GM10847 (cell line): ENCODE measurements around the gene SGK1.

ENCODE experiments used
- POLR2A ChIP-seq: IDR thresholded peaks from 2 replicates; pipeline ENCODE4 v1.6.1; 2011; ENCODE audit not compliant: insufficient read length; ENCODE audit errors: extremely low read depth

The SGK1 gene

DNA sequence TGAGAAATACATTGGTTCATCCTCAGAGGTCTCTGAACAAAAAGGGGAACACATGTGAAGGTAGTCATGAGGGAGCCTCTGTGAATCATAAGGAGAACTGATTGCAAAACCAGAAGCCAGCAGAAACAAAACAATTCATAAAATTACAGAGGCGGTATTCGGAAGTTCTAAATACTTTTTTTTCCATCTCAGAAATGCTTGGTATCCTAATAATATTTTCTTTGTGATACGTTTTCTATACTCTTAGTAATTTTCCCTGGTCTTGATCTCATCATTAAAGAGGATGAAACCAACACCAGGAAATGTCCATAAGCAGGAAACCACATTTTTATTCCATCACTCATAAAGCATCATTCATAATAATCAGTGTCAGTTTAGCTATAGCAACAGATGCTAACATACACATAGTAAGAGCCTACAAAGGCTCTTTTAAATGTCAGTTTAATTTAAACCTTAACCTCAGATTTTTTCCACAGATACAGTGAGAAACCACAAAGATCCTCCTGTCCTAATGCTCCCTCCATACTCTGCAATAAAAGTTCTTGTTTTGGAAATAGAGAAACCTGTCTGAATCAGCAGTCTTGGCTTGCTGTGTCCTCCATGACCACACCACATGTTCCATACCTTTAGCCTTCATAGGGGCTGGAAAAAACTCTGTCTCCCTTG is 29.2 kb downstream of the SGK1 start:
- TF ChIP-seq POLR2A = no peak

DNA sequence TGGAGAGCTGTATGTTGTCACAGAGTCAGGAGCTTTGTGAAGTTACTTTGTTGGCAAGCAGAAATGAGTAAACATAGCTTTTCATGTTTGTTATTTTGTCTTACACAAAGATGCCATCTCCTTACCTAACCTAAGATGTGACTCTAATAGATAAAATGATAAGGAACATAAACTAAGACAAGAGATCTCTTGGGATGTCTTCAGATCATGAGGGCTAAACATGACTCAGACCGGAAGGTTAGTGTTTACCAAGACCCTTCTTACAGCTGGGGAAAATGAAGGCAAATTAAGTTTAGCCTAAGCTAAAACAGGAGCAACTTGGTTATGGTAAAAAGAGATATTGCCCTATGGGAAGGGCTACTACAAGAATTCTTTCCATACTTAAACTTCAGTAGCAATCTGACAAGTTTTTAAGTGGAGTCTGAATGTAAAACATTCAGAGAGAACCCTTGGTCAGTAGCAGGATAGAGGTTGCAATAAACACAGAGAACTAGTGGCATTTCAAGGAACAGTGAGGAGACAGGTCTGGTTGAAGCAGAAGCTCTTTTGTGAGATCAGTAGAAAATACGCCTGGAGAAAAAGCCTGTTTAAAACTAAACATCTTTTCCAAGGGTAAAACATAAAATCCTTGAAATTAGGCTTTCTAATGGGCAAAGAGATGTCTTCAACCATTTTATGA is 29.9 kb downstream of the SGK1 start:
- TF ChIP-seq POLR2A = no peak

DNA sequence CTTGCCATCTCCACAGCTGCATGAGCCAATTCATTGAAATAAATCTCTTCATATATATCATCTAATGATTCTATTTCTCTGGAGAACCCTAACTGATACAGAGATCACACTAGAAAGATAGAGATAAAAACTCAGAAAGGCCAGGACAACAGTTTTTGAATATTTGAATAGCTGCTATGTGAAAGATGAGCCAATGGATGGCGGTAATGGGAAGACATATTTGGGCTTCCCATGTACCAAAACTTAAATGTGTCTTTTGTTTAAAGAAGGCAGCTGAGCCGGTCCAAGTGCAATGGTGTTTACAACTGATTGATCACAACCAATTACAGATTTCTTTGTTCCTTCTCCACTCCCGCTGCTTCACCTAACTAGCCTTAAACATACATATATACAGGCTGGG is 35.1 kb downstream of the SGK1 start:
- no peak for TF ChIP-seq POLR2A

DNA sequence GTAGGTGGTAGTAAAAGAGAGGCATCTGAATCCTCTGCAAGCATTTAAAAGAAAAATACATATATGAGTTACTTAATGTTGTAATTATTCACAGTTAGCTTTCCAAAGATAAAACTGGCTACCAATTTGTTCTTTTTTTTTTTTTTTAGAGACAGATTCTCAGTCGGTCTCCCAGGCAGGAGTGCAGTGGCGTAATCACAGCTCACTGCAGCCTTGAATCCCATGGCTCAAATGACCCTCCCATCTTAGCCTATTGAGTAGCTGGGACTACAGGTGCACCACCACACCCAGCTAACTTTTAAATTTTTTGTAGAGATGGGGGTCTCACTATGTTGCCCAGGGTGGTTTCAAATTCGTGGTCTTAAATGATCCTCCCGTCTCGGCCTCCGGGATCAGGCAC is 36.5 kb downstream of the SGK1 start:
- TF ChIP-seq POLR2A = no peak

DNA sequence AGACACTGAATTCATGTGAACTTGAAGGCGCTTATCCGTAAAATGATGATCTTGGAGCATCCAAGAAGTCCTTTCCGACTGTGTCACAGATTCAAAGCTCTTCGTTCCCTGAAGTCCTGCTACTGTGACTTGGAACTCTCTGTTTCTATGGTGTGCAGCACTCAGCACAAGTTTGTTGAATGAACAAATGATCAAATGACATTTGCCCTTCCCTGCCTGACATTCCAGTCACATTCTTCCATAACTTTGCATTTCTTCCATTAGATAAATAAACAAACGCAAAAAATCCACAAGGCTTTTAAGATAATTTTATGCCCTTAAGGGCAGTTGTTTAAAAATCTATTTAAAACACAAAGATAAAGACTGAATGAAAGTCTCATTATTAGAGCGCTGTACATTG is 39.9 kb downstream of the SGK1 start:
- TF ChIP-seq POLR2A = no peak

DNA sequence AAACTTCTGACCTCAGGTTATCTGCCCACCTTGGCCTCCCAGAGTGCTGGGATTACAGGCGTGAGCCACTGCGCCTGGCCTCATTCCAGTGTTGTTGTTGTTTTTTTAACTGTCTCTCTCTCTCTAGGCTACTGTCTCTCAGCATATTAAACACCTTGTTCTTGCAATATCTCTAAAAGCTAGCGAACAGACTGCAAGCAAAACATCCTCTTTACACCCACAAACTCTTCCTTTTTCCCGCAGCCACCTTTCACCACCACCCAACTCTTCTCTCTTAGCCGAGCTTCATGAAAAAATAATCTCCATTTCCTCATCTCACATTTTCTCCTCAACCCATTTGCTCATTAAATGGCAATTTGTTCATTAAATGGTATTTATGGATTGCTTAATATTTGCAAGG is 45.5 kb downstream of the SGK1 start:
- TF ChIP-seq POLR2A = no peak

DNA sequence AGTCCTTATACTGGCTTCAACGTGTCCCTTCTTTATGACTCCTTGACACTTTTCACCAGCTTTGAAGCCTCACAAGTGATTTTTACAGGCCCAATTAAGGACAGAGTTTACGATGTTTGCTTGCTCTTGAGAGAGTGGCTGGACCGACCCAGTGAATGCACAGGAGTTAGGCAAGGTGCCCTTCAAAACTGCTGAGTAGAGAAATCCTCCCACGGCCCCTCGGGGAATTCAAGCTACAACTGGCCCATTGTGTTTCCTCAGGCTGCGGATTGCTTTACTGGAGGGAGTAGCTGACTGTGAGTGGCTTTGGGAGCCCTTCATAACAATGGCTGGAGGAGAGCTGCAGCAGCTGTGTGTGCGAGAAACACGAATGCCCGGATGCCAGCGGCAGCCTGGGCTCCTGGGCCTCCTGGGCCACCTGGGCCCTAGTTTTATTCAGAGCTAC is 50.0 kb downstream of the SGK1 start:
- TF ChIP-seq POLR2A = no peak

DNA sequence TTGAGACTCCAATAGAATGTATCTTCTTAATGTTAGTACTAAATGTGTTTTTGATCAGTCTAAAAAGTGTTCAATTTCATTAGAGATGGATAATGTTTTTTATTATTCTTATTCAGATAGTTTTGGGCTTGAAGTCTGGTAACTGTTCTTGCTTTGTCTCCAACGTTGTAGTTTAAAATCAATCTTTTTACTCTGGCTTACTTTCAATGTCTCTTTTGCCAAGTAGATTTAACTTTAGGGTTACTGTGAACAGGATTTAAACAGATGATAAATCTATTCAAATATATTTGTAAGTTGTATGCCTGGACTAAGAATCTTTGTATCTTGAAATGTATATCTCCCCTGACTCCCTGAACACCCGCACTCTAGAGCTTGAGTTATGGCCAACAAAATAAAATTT is 51.1 kb downstream of the SGK1 start:
- TF ChIP-seq POLR2A = no peak

DNA sequence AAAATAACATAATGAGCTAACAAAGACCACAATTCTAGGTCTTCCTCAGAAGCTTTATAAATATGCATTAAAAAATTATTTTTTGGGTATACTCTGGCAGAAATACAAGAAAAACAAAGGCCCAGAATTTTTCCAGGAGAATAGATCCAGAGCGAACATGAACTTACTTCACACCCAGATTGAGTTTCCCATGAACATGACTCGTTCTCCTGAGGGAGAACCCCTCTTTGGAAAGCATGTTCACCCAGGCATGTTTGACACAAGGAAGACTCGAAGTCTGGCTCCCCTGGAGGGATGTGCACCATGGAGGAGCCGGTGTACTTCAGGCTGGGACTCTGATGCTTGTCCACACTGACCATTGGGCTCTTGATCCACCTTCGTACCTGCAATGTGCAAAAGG is 56.1 kb downstream of the SGK1 start:
- no peak for TF ChIP-seq POLR2A

DNA sequence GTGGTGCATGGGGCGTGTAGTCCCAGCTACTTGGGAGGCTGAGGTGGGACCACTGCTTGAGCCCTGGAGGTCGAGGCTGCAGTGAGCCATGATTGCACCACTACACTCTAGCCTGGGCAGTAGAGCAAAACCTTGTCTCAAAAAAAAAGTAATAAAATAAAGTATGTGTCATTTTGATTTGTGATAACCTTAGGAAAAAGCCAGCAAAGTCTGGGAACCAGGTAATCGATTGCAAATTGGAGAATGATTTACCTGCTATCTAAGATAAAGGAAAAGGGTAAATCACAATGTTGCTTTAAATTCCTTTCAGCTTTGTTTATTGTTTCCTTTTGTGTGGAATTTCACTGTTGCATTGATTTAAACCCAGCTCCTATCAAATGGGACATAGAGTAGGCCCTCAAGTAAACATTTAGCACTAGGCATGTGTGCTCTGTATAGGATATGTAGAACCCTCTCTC is 59.0 kb downstream of the SGK1 start:
- no peak for TF ChIP-seq POLR2A

DNA sequence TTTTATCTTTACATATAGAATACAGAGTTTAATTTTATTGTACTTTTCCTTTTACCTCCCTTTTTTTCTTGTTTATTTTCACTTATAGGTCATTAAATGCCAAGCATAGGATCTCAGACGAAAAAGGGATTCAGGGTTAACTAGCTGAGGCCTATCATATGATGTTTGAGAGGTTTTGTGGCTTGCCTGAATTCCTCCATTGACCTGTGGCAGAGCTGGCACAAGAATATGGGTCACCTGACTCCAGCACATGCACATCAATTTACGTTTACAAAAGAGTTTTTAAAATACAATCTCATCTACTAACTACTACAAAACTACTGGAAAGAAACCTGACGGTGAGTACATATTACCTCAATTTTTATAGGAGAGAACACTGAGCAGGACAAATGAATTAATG is 60.4 kb downstream of the SGK1 start:
- no peak for TF ChIP-seq POLR2A

DNA sequence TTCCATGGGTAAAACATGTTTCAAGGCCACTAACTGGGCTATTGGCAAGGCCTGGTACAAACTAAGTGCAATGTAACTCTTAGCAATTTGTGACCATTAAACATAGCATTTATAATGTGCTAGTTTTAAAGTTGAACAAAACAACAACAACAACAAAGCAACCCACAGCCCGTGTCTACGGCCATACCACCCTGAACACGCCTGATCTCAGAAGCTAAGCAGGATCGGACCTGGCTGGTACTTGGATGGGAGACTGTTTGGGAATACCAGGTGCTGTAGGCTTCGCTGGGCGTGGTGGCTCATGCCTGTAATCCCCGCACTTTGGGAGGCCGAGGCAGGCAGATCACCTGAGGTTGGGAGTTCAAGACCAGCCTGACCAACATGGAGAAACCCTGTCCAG is 61.0 kb downstream of the SGK1 start:
- TF ChIP-seq POLR2A = no peak

DNA sequence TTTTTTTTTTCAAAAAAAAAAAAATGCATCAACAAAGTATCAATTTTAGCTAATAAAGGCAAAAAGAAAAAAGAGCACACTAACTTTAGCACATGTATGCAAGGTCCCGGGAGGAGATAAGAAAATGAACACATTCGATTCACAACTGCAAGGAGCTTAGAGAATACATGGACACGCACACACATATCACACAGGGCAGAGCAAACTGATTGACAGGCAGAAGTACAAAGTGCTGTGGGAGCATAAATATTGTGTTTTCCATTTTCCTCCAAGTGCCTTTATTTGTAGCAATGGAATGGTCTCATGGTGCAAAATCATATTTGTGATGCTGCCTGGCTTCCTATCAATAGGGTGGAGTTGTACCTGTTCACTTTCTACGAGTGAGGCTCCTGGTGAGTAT is 63.8 kb downstream of the SGK1 start:
- no peak for TF ChIP-seq POLR2A

DNA sequence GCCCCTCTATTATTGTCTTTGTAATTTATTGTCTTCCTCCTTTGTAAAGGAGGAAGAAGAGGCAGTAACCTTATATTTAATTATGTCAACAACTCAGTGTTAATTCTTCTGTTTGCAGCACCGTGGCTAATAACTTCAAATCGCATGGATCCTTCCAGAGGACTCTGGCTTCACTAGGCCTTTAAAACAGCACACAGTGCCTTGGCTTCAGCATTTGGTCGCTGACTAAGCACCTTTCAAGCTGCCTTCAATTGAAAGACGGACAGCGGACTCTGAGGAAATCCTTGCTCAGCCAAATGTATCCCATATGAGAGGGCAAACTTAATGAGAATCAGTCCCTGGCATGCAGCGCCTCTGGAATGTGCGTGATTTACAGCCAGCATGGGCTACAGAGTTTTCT is 64.2 kb downstream of the SGK1 start:
- no peak for TF ChIP-seq POLR2A

DNA sequence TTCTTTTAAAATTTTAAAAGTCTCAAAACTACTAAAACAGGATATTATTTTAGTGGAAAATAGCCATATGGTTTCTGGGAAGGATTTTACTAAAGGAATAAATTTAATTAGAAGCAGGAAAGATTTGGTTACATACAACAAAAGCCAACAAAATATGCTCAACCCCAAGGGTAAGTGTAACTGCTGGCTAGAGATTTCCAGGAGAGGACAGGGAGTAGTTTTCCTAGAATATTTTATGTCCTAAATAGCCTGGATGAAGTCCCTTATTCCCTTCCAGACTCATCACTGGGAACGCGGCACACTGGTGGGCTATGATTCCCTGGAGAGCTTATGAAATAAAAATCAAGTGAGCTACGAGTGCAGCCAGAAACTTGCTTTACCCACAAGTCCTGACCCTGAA is 66.6 kb downstream of the SGK1 start:
- no peak for TF ChIP-seq POLR2A

DNA sequence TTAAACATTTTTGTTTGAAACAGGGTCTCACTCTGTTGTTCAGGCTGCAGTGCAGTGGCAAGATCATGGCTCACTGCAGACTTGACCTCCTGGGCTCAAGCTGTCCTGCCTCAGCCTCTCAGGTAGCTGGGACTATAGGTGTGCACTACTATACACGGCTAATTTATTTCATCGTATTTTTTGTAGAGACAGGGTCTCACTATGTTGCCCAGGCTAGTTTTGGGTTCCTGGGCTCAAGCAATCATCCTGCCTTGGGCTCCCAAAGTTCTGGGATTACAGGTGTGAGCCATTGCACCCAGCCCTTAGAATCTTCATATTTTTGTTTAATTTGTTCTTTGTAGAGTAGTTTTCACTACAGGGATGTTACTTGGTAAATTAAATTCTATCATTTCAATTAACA is 67.1 kb downstream of the SGK1 start:
- no peak for TF ChIP-seq POLR2A
